Lung (tissue), 12 donors: ENCODE results near the gene AUTS2. TPM values are rescaled to one million over a fixed set of nuclear protein-coding genes. Genes with fewer than 3 reads are reported as not detected.

Experiments
- ATAC-seq: fragments of 200-7000 bp; cut with Tn5 transposase; one replicate; pipeline ENCODE4 v1.9.1; 2020; ENCODE audit warnings: moderate number of reproducible peaks; ENCODE audit not compliant: insufficient read depth, low FRiP score
- DNase-seq, 3 donors: peaks; one replicate each; pipeline ENCODE4 v3.0.0-alpha.2; 2013 to 2017
- H3K27ac ChIP-seq, 2 donors: one replicate each; pipeline ENCODE4 v1.5.1; 2013; ENCODE audit warnings: mild to moderate bottlenecking in 2 of 2, moderate library complexity in 2 of 2, control low read depth in 1 of 2, inconsistent platforms in 1 of 2, low read depth in 1 of 2, low read length in 1 of 2
- H3K27me3 ChIP-seq, 3 donors: one replicate each; pipeline ENCODE4 v1.5.1; 2013; ENCODE audit warnings: low read length in 2 of 3; ENCODE audit not compliant: control insufficient read depth in 3 of 3, insufficient read depth in 3 of 3
- H3K36me3 ChIP-seq, 4 donors: one replicate each; pipeline ENCODE4 v1.5.1; 2013; ENCODE audit warnings: low read length in 4 of 4, mild to moderate bottlenecking in 1 of 4, moderate library complexity in 1 of 4; ENCODE audit not compliant: control insufficient read depth in 4 of 4, insufficient read depth in 4 of 4
- H3K4me1 ChIP-seq, 5 donors: one replicate each; pipeline ENCODE4 v1.5.1; 2013; ENCODE audit warnings: low read length in 5 of 5, mild to moderate bottlenecking in 2 of 5, moderate library complexity in 1 of 5; ENCODE audit not compliant: control insufficient read depth in 5 of 5, insufficient read depth in 5 of 5
- H3K4me3 ChIP-seq: one replicate; pipeline ENCODE4 v1.5.1; 2013; ENCODE audit warnings: mild to moderate bottlenecking, control low read depth, moderate library complexity
- H3K9ac ChIP-seq, 2 donors: one replicate each; pipeline ENCODE4 v1.5.1; 2013; ENCODE audit warnings: low read length in 2 of 2, control low read depth in 1 of 2; ENCODE audit not compliant: insufficient read depth in 1 of 2
- H3K9me3 ChIP-seq, 4 donors: one replicate each; pipeline ENCODE4 v1.5.1; 2013; ENCODE audit warnings: low read length in 3 of 4, mild to moderate bottlenecking in 1 of 4, moderate library complexity in 1 of 4; ENCODE audit not compliant: control insufficient read depth in 4 of 4, insufficient read depth in 3 of 4
- CTCF ChIP-seq: IDR thresholded peaks from 2 replicates; pipeline ENCODE4 v1.5.1; 2012; ENCODE audit warnings: mild to moderate bottlenecking; ENCODE audit errors: control extremely low read depth, extremely low read depth
- WGBS, 2 donors: extraction: QIAGEN DNeasy Blood & Tissue Kit; methylation state at CpG; one replicate each; pipeline ENCODE4 v1.1.7; 2013; 5-methylcytosine and 5-hydroxymethylcytosine counted together
- polyA plus RNA-seq, 2 donors: library from polyadenylated mRNA; stranded (reverse); fragments of 200-250 nt; gene quantifications; one replicate each; pipeline ENCODE4 v1.2.1, GENCODE V29; 2013
- total RNA-seq, 2 donors: library from RNA; depleted of rRNA in 1 of 2; stranded (reverse); fragments of >200 nt in 1 of 2; gene quantifications; one replicate each; pipeline ENCODE4 v1.2.1, GENCODE V29; 2014 to 2021
- donor health status: control.
- donor health status: control.
- donor health status: Bipolar disorder and iron deficiency.
- donor health status: healthy.
- donor health status: DM: yes; HTN: yes; CAD: no.

AUTS2 gene
- total and polyA plus RNA-seq, 4 donors = 11.8 to 115 (median 40.6) TPM

DNA sequence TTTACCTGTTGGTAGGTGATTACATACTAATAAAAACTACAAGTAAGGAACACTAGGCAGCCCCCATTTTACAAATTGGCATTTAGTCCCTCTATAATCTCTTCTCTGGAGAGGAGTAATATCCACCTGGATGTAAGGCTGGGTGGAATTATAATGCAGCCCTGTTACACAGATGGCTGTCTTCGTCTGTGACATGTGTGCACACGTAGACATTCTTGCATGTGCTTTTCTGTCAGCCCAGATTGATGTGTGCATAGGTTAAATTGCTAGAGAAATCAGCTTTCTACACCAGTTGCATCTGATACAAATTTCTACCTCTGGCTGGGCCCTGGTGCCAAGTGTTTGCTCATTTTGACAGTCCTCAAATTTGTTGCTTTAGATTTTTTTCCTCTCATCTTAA lies 715.9 kb downstream of the AUTS2 start:
- H3K9ac ChIP-seq = no peak overlapping the region
- H3K27me3 ChIP-seq = no peaks in the 10 kb centered on the region
- no peaks in the 10 kb centered on the region for H3K36me3 ChIP-seq
- H3K27ac ChIP-seq = no peak overlapping the region
- peaks cover 0 to 3% (median 0%) of the 10 kb centered on the region in 5 donors for H3K4me1 ChIP-seq
- no peak overlapping the region for H3K4me3 ChIP-seq
- WGBS, 2 donors = 93 to 99% methylated on average over 2 of the region's 2 CpGs
- DNase-seq (no peak), ATAC-seq (no peak)
- no peak for TF ChIP-seq CTCF
- no peaks in the 10 kb centered on the region for H3K9me3 ChIP-seq

DNA sequence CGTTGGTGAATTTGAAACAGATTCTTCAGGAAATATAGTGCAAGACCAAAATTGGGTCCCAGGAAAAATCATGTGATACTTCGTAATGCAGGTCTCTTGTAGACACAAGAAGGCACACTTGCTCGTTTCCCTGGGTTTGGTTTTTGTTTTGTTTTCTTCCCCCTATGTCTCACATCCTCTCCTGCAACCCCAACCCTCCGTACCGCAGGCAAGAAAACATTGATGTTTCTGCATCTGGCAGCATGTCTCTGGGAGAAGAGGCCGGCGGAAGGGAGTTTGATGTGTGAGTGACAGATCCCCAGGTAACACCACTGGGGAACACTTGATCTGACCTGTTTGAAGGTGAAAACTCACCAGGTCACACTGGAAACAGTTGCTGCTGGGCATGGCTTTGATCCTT lies 718.5 kb downstream of the AUTS2 start:
- Histone ChIP-seq H3K9me3 (no peaks in the 10 kb centered on the region), H3K36me3 (no peaks in the 10 kb centered on the region), H3K27me3 (no peaks in the 10 kb centered on the region), H3K4me3 (no peak overlapping the region), H3K9ac (no peak overlapping the region), H3K27ac (peak overlapping the region in 1 of 2 donors; percentile 1), H3K4me1 (peaks cover 0 to 3% (median 0%) of the 10 kb centered on the region in 5 donors)
- TF ChIP-seq CTCF = no peak
- ATAC-seq = peak; percentile 21
- 55 to 85% methylated on average over 7 of the region's 7 CpGs for WGBS, 2 donors
- no peak for DNase-seq

DNA sequence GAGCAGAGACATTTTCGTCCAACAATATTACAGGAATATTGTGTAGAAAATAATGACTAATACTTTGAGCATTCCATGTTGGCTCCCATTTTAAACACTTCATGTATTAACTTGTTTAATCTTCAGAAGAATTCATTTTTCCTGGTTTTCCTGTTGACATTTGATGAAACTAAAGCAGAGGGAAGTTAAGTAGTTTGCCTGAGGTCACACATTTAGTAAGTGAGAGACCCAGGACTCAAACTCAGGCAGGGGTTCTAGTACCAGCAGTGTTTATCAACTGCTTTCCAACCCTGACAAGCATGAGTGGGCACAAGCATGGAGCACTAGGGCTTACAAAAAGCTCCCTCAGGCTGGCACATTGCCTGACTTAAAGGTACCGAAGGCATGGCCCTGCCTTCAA lies 719.1 kb downstream of the AUTS2 start:
- DNase-seq = peak in 1 of 3 donors; percentile 15
- Histone ChIP-seq H3K27me3 (no peaks in the 10 kb centered on the region), H3K36me3 (no peaks in the 10 kb centered on the region), H3K9ac (no peak overlapping the region), H3K4me1 (peaks cover 0 to 3% (median 0%) of the 10 kb centered on the region in 5 donors), H3K27ac (peak overlapping the region in 1 of 2 donors; percentile 70), H3K4me3 (no peak overlapping the region), H3K9me3 (no peaks in the 10 kb centered on the region)
- WGBS, 2 donors = 43 to 60% methylated on average over 2 of the region's 2 CpGs
- TF ChIP-seq CTCF = no peak
- peak; percentile 37 for ATAC-seq

- peaks cover 0 to 3% (median 0%) of the 10 kb centered on the region in 5 donors for H3K4me1 ChIP-seq
- DNase-seq (no peak), ATAC-seq (no peak)
- H3K4me3 ChIP-seq = no peak overlapping the region
- H3K36me3 ChIP-seq = no peaks in the 10 kb centered on the region
- H3K27ac ChIP-seq = no peak overlapping the region
- no peak overlapping the region for H3K9ac ChIP-seq
- H3K27me3 ChIP-seq = no peaks in the 10 kb centered on the region
- H3K9me3 ChIP-seq = no peaks in the 10 kb centered on the region
- no peak for TF ChIP-seq CTCF
- WGBS, 2 donors = 73 to 78% methylated on average over 1 of the region's 1 CpG
These were observed 720.2 kb downstream of the AUTS2 start for GRCh38 chr7:70318511-70318910.
